Osteoblast (primary cell): Measurements from ENCODE around the gene CDC42BPG. TPM values are rescaled to one million over a fixed set of nuclear protein-coding genes. Genes with fewer than 3 reads are reported as not detected.

Experiments used
- DNase-seq: peaks from one replicate; pipeline ENCODE4 v3.0.0; 2011; ENCODE audit warnings: low spot score, mixed read lengths; ENCODE audit not compliant: insufficient read length; ENCODE audit errors: missing footprints
- H2AFZ ChIP-seq: 2 replicates; pipeline ENCODE4 v1.6.0; 2011; ENCODE audit warnings: mild to moderate bottlenecking, low read length
- H3K27ac ChIP-seq: 2 replicates; pipeline ENCODE4 v1.5.1; 2011; ENCODE audit warnings: mild to moderate bottlenecking, low read depth, low read length, moderate library complexity
- H3K27me3 ChIP-seq: 2 replicates; pipeline ENCODE4 v1.6.0; 2012; ENCODE audit warnings: mild to moderate bottlenecking, control low read depth, inconsistent platforms, low read length, moderate library complexity; ENCODE audit not compliant: insufficient read depth
- H3K36me3 ChIP-seq: 2 replicates; pipeline ENCODE4 v1.5.1; 2011; ENCODE audit warnings: mild to moderate bottlenecking, low read length, control low read depth, moderate library complexity; ENCODE audit not compliant: insufficient read depth
- H3K4me1 ChIP-seq: 2 replicates; pipeline ENCODE4 v1.5.1; 2011; ENCODE audit warnings: mild to moderate bottlenecking, low read length, control low read depth, moderate library complexity; ENCODE audit not compliant: insufficient read depth
- H3K4me2 ChIP-seq: 2 replicates; pipeline ENCODE4 v1.6.0; 2011; ENCODE audit warnings: mild to moderate bottlenecking, low read length; ENCODE audit not compliant: insufficient read depth
- H3K4me3 ChIP-seq: fragments of 200-600 bp; sonication (generic); 3 replicates; pipeline ENCODE4 v1.5.1; 2012; ENCODE audit warnings: mild to moderate bottlenecking, low read length, inconsistent platforms; ENCODE audit not compliant: insufficient read depth
- H3K79me2 ChIP-seq: 2 replicates; pipeline ENCODE4 v1.6.0; 2012; ENCODE audit warnings: mild to moderate bottlenecking, low read length, control low read depth, inconsistent platforms; ENCODE audit not compliant: insufficient read depth
- H3K9me3 ChIP-seq: 2 replicates; pipeline ENCODE4 v1.5.1; 2011; ENCODE audit warnings: low read depth, low read length, control low read depth
- H4K20me1 ChIP-seq: 2 replicates; pipeline ENCODE4 v1.6.0; 2012; ENCODE audit warnings: mild to moderate bottlenecking, low read length, control low read depth; ENCODE audit not compliant: insufficient read depth
- CTCF ChIP-seq: IDR thresholded peaks from 2 replicates; pipeline ENCODE4 v1.5.1; 2011; ENCODE audit warnings: mild to moderate bottlenecking, low read depth, low read length, moderate library complexity; ENCODE audit errors: extremely low read depth
- total RNA-seq: library from RNA; depleted of rRNA; stranded (reverse); fragments of >200 nt; gene quantifications from 2 replicates; pipeline ENCODE4 v1.2.3, GENCODE V29; 2012

The CDC42BPG gene
- total RNA-seq, 1 donor = under 0.01 TPM

- no peaks in the 10 kb centered on the region for H3K27me3 ChIP-seq
- H3K4me3 ChIP-seq = no peak overlapping the region
- peaks cover 9% of the 10 kb centered on the region for H3K79me2 ChIP-seq
- peak; percentile 62 for DNase-seq
- no peaks in the 10 kb centered on the region for H4K20me1 ChIP-seq
- no peak overlapping the region for H3K4me2 ChIP-seq
- no peaks in the 10 kb centered on the region for H3K36me3 ChIP-seq
- H3K4me1 ChIP-seq = peaks cover 12% of the 10 kb centered on the region
- H3K9me3 ChIP-seq = no peaks in the 10 kb centered on the region
- H2AFZ ChIP-seq = no peak overlapping the region
- no peak overlapping the region for H3K27ac ChIP-seq
- no peak for TF ChIP-seq CTCF
Measured at GRCh38 chr11:64813826-64814225, 30.6 kb downstream of the CDC42BPG start.

GRCh38 chr11:64810891-64811272, 33.6 kb downstream of the CDC42BPG start:
- Histone ChIP-seq H2AFZ (peak overlapping the region; percentile 92), H3K27ac (no peak overlapping the region), H3K4me2 (peak overlapping the region; percentile 83), H3K27me3 (no peaks in the 10 kb centered on the region), H3K4me3 (peak overlapping the region; percentile 93), H3K36me3 (peaks cover 18% of the 10 kb centered on the region), H4K20me1 (no peaks in the 10 kb centered on the region), H3K9me3 (no peaks in the 10 kb centered on the region), H3K4me1 (peaks cover 12% of the 10 kb centered on the region), H3K79me2 (peaks cover 9% of the 10 kb centered on the region)
- TF ChIP-seq CTCF = no peak
- no peak for DNase-seq

GRCh38 chr11:64810271-64810890, 34.1 kb downstream of the CDC42BPG start, which contains the start of gene MEN1:
Gene MEN1 (minus strand): TSS chr11:64810551. CDS start chr11:64810109, 442 bp downstream.
- DNase-seq = peak; percentile 100
- Histone ChIP-seq H3K27me3 (no peaks in the 10 kb centered on the region), H3K36me3 (peaks cover 21% of the 10 kb centered on the region), H3K4me2 (peak within 1 kb of the TSS; percentile 83), H3K4me1 (peaks cover 12% of the 10 kb centered on the region), H3K79me2 (peaks cover 9% of the 10 kb centered on the region), H3K27ac (peak within 1 kb of the TSS; percentile 33), H3K9me3 (no peaks in the 10 kb centered on the region), H2AFZ (peak within 1 kb of the TSS; percentile 92), H3K4me3 (peak within 1 kb of the TSS; percentile 93), H4K20me1 (peaks cover 1% of the 10 kb centered on the region)
- TF ChIP-seq CTCF = no peak

- Histone ChIP-seq H2AFZ (peak overlapping the region; percentile 84), H3K36me3 (peaks cover 27% of the 10 kb centered on the region), H3K9me3 (no peaks in the 10 kb centered on the region), H3K79me2 (peaks cover 9% of the 10 kb centered on the region), H3K4me1 (peaks cover 12% of the 10 kb centered on the region), H3K4me3 (peak overlapping the region; percentile 93), H4K20me1 (peaks cover 2% of the 10 kb centered on the region), H3K27ac (no peak overlapping the region), H3K27me3 (no peaks in the 10 kb centered on the region), H3K4me2 (peak overlapping the region; percentile 83)
- peak; percentile 90 for DNase-seq
- no peak for TF ChIP-seq CTCF
Measured at GRCh38 chr11:64809781-64810241, 34.6 kb downstream of the CDC42BPG start.
